DND-41 (cell line): Measurements from ENCODE around the gene NEK2.
"Not testable (repeated sequence)": the region's sequence is repeated elsewhere in the genome, so short reads cannot be mapped to it uniquely, and the experiment has no call there.

Experiments
- ATAC-seq: fragments of 200-7000 bp; cut with Tn5 transposase; 3 replicates; pipeline ENCODE4 v1.9.1; 2021; ENCODE audit warnings: low read depth; ENCODE audit not compliant: insufficient read depth
- DNase-seq: peaks from one replicate; pipeline ENCODE4 v3.0.0-alpha.2; 2020
- H2AFZ ChIP-seq: 2 replicates; pipeline ENCODE4 v1.6.0; 2012; ENCODE audit warnings: low read depth, low read length
- H3K27ac ChIP-seq: 2 replicates; pipeline ENCODE4 v1.5.1; 2012; ENCODE audit warnings: low read length, inconsistent platforms
- H3K27me3 ChIP-seq: fragments of 200-600 bp; sonication (generic); 2 replicates; pipeline ENCODE4 v1.6.0; 2012; ENCODE audit warnings: low read length, mild to moderate bottlenecking, inconsistent platforms; ENCODE audit not compliant: insufficient read depth, poor library complexity
- H3K36me3 ChIP-seq: 2 replicates; pipeline ENCODE4 v1.5.1; 2012; ENCODE audit warnings: low read length, inconsistent platforms; ENCODE audit not compliant: insufficient read depth
- H3K4me1 ChIP-seq: 2 replicates; pipeline ENCODE4 v1.5.1; 2012; ENCODE audit warnings: mild to moderate bottlenecking, low read length; ENCODE audit not compliant: insufficient read depth
- H3K4me2 ChIP-seq: 2 replicates; pipeline ENCODE4 v1.6.0; 2012; ENCODE audit warnings: mild to moderate bottlenecking, moderate library complexity, low read length, inconsistent platforms; ENCODE audit not compliant: insufficient read depth
- H3K4me3 ChIP-seq, 2 experiments: fragments of 200-600 bp in 1 of 2; shearing (Covaris generic) in 1 of 2; 2 replicates each; pipeline ENCODE4 v1.5.1; 2012 to 2016; ENCODE audit warnings: inconsistent platforms in 2 of 2, low read length in 2 of 2, mild to moderate bottlenecking in 2 of 2, low read depth in 1 of 2, moderate library complexity in 1 of 2
- H3K79me2 ChIP-seq: 2 replicates; pipeline ENCODE4 v1.6.0; 2012; ENCODE audit warnings: low read length, inconsistent platforms; ENCODE audit not compliant: insufficient read depth
- H3K9ac ChIP-seq: 2 replicates; pipeline ENCODE4 v1.6.0; 2012; ENCODE audit warnings: low read depth, mild to moderate bottlenecking, inconsistent platforms, low read length, moderate library complexity
- H3K9me3 ChIP-seq: 2 replicates; pipeline ENCODE4 v1.5.1; 2012; ENCODE audit warnings: low read length, moderate library complexity, mild to moderate bottlenecking, inconsistent platforms; ENCODE audit not compliant: insufficient read depth, severe bottlenecking
- H4K20me1 ChIP-seq: 2 replicates; pipeline ENCODE4 v1.6.0; 2012; ENCODE audit warnings: low read length; ENCODE audit not compliant: insufficient read depth
- EZH2 ChIP-seq: IDR thresholded peaks from 3 replicates; pipeline ENCODE4 v1.6.1; 2012; ENCODE audit warnings: borderline replicate concordance, low read depth, mild to moderate bottlenecking, moderate library complexity, low read length, inconsistent platforms; ENCODE audit not compliant: severe bottlenecking
- TF ChIP-seq, protein P1 (sequence below): IDR thresholded peaks from 2 replicates; pipeline ENCODE4 v1.5.1; 2012; ENCODE audit warnings: borderline replicate concordance, low read length, moderate library complexity, mild to moderate bottlenecking; ENCODE audit not compliant: poor library complexity, severe bottlenecking; ENCODE audit errors: extremely low read depth

NEK2 gene

GRCh38 chr1:211637066-211637465 lies 38.4 kb downstream of the NEK2 start:
- Histone ChIP-seq H3K4me3 (no peak overlapping the region), H4K20me1 (no peaks in the 10 kb centered on the region), H3K4me1 (no peaks in the 10 kb centered on the region), H3K27me3 (peaks cover 6% of the 10 kb centered on the region), H3K4me2 (no peak overlapping the region), H3K27ac (no peak overlapping the region), H3K9ac (no peak overlapping the region), H3K79me2 (no peaks in the 10 kb centered on the region), H3K9me3 (no peaks in the 10 kb centered on the region), H2AFZ (no peak overlapping the region), H3K36me3 (no peaks in the 10 kb centered on the region)
- no peak for ATAC-seq
- TF ChIP-seq, protein P1, sequence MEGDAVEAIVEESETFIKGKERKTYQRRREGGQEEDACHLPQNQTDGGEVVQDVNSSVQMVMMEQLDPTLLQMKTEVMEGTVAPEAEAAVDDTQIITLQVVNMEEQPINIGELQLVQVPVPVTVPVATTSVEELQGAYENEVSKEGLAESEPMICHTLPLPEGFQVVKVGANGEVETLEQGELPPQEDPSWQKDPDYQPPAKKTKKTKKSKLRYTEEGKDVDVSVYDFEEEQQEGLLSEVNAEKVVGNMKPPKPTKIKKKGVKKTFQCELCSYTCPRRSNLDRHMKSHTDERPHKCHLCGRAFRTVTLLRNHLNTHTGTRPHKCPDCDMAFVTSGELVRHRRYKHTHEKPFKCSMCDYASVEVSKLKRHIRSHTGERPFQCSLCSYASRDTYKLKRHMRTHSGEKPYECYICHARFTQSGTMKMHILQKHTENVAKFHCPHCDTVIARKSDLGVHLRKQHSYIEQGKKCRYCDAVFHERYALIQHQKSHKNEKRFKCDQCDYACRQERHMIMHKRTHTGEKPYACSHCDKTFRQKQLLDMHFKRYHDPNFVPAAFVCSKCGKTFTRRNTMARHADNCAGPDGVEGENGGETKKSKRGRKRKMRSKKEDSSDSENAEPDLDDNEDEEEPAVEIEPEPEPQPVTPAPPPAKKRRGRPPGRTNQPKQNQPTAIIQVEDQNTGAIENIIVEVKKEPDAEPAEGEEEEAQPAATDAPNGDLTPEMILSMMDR = no peak
- no peak for TF ChIP-seq EZH2
- DNase-seq = no peak

DNA sequence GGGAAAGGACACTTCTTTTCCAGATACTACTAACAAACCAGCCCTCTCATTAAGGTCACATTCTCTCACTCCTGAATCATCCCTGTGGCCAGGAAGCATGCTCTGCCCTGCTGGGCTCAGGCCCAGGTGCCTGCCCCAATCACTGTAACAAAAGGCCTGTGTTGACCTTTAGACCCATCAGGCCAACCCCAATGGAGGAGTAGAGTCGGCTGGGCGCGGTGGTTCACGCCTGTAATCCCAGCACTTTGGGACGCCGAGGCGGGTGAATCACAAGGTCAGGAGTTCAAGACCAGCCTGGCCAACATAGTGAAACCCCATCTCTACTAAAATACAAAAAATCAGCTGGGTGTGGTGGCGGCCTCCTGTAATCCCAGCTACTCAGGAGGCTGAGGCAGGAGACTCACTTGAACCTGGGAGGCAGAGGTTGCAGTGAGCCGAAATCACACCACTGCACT lies 38.8 kb downstream of the NEK2 start:
- not testable (repeated sequence) for H3K79me2 ChIP-seq, H4K20me1 ChIP-seq, H3K4me2 ChIP-seq, ATAC-seq, H3K36me3 ChIP-seq, H3K4me3 ChIP-seq, H3K27me3 ChIP-seq, H2AFZ ChIP-seq, H3K4me1 ChIP-seq, H3K9ac ChIP-seq, H3K27ac ChIP-seq, DNase-seq, H3K9me3 ChIP-seq

DNA sequence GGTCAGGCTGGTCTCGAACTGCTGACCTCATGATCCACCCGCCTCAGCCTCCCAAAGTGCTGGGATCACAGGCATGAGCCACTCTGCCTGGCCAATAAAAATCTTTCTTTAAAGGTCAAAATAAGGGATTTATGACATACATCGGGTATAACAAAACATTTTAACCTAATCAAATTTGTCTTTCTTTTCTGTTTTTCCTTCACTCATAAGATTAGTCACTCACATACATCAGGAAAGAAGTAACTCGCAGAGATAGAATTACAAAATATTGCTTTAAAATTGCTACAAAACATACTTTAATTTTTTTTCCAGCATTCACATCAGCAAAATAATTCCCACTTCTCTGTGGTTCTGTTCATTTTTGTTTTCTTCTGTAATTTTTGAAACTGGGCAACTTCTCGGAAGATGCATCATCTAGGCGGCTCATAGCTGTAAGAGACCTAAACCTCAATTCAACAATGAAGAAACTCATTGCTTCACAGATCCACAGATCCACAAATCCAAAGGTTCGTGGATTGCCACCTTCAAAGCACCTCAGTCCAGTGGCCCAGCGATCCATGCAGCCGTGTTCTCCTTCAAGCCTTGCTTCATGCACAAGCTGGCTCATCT lies 39.7 kb downstream of the NEK2 start:
- Histone ChIP-seq H3K9ac (no peak overlapping the region), H3K27ac (no peak overlapping the region), H3K9me3 (no peaks in the 10 kb centered on the region), H3K36me3 (no peaks in the 10 kb centered on the region), H3K79me2 (no peaks in the 10 kb centered on the region), H3K4me2 (no peak overlapping the region), H2AFZ (no peak overlapping the region), H4K20me1 (no peaks in the 10 kb centered on the region), H3K4me3 (no peak overlapping the region), H3K27me3 (peaks cover 6% of the 10 kb centered on the region), H3K4me1 (no peaks in the 10 kb centered on the region)
- DNase-seq = no peak
- no peak for TF ChIP-seq EZH2
- TF ChIP-seq, protein P1 = no peak
- no peak for ATAC-seq

DNA sequence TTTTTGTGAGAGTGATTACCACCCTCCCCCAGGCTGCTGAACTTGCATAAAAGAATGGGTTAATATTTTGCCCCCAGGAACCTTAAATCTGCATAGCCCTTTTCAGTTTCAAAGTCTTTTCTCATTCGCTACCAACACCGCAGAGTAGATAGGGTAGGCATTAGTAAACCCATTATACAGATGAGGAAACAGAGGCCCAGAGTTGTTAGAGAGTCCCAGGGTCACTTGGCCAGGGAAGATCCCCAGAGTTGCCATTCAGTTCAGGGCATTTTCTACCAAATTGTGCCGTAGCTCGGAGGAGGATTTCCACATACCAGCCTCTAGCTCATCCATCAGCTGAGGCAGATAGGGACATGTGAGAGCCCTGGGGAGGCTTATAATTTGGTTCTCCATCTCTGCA lies 40.5 kb downstream of the NEK2 start:
- no peak overlapping the region for H3K27ac ChIP-seq

More for the DNA sequence above, 40.5 kb downstream of the NEK2 start:
- Histone ChIP-seq H3K4me3 (no peak overlapping the region), H4K20me1 (no peaks in the 10 kb centered on the region), H3K9ac (no peak overlapping the region), H3K79me2 (no peaks in the 10 kb centered on the region), H3K4me2 (no peak overlapping the region), H3K9me3 (no peaks in the 10 kb centered on the region), H3K36me3 (no peaks in the 10 kb centered on the region), H3K4me1 (no peaks in the 10 kb centered on the region), H3K27me3 (peaks cover 4% of the 10 kb centered on the region), H2AFZ (no peak overlapping the region)
- TF ChIP-seq EZH2 = no peak
- TF ChIP-seq, protein P1 = no peak
- ATAC-seq (no peak), DNase-seq (no peak)
